OCI-LY1 (cell line): ENCODE data around the gene ANKRD33.

Experiments
- CTCF ChIP-seq: fragments of 200-600 bp; sonication (generic), shearing (Covaris generic); IDR thresholded peaks from 2 replicates; pipeline ENCODE4 v1.5.1; 2017; ENCODE audit warnings: mild to moderate bottlenecking, antibody characterized with exemption, low read length, moderate library complexity, mixed read lengths
- EZH2 ChIP-seq: fragments of 200-600 bp; sonication (generic), shearing (Covaris generic); IDR thresholded peaks from 2 replicates; pipeline ENCODE4 v1.8.0; 2017; ENCODE audit warnings: borderline replicate concordance, mixed run types, mild to moderate bottlenecking, antibody characterized with exemption, low read length, moderate library complexity, mixed read lengths

- TF ChIP-seq CTCF: no peak
- TF ChIP-seq EZH2: no peak
Measured at GRCh38 chr12:51938726-51939125, 50.8 kb downstream of the ANKRD33 start.
